IPS DF 19.7 (cell line): ENCODE results near the gene FBXL20.
"Not testable (repeated sequence)": the region's sequence is repeated elsewhere in the genome, so short reads cannot be mapped to it uniquely, and the experiment has no call there.

Experiments used
- DNase-seq: peaks from one replicate; pipeline ENCODE4 v3.0.0-alpha.2; 2013; ENCODE audit warnings: low read depth, low spot score

Gene FBXL20

GRCh38 chr17:39385040-39385439 is 16.4 kb downstream of the FBXL20 start:
- no peak for DNase-seq

GRCh38 chr17:39380144-39380543 is 21.3 kb downstream of the FBXL20 start:
- no peak for DNase-seq

- no peak for DNase-seq
Observed at GRCh38 chr17:39376434-39376833, 25.0 kb downstream of the FBXL20 start.

GRCh38 chr17:39367805-39368204 is 33.6 kb downstream of the FBXL20 start:
- DNase-seq = not testable (repeated sequence)

GRCh38 chr17:39365872-39366271 is 35.6 kb downstream of the FBXL20 start:
- no peak for DNase-seq

GRCh38 chr17:39365242-39365641 is 36.2 kb downstream of the FBXL20 start:
- DNase-seq = no peak

- DNase-seq = no peak
Observed at GRCh38 chr17:39364236-39365025, 37.0 kb downstream of the FBXL20 start.

- DNase-seq = no peak
Observed at GRCh38 chr17:39361064-39361463, 40.4 kb downstream of the FBXL20 start.

GRCh38 chr17:39360537-39360936 is 40.9 kb downstream of the FBXL20 start:
- no peak for DNase-seq

GRCh38 chr17:39359994-39360393 is 41.4 kb downstream of the FBXL20 start:
- DNase-seq = no peak

- DNase-seq = no peak
Observed at GRCh38 chr17:39357986-39358385, 43.4 kb downstream of the FBXL20 start.

GRCh38 chr17:39357488-39357887 is 43.9 kb downstream of the FBXL20 start:
- DNase-seq = no peak

- no peak for DNase-seq
Observed at GRCh38 chr17:39352986-39353385, 48.4 kb downstream of the FBXL20 start.

- no peak for DNase-seq
Observed at GRCh38 chr17:39352511-39352910, 48.9 kb downstream of the FBXL20 start.

- DNase-seq = no peak
Observed at GRCh38 chr17:39351508-39351907, 49.9 kb downstream of the FBXL20 start.

- DNase-seq = no peak
Observed at GRCh38 chr17:39349246-39349645, 52.2 kb downstream of the FBXL20 start.

GRCh38 chr17:39346863-39347262 is 54.6 kb downstream of the FBXL20 start:
- not testable (repeated sequence) for DNase-seq

GRCh38 chr17:39341541-39341940 is 59.9 kb downstream of the FBXL20 start:
- no peak for DNase-seq

GRCh38 chr17:39340731-39341130 is 60.7 kb downstream of the FBXL20 start:
- DNase-seq = no peak

- no peak for DNase-seq
Observed at GRCh38 chr17:39339272-39339671, 62.2 kb downstream of the FBXL20 start.

- not testable (repeated sequence) for DNase-seq
Observed at GRCh38 chr17:39337649-39338048, 63.8 kb downstream of the FBXL20 start.

GRCh38 chr17:39335704-39336223 is 65.7 kb downstream of the FBXL20 start:
- DNase-seq = no peak

- not testable (repeated sequence) for DNase-seq
Observed at GRCh38 chr17:39334008-39334744, 67.2 kb downstream of the FBXL20 start.
